Neutrophil (primary cell): ENCODE data around the gene XPO5.
A peak's percentile ranks its signal among the peaks of the same experiment; 100 is the strongest.

Experiments used
- H3K27ac ChIP-seq: fragments of 200-600 bp; sonication (generic); 2 replicates; pipeline ENCODE4 v1.5.1; 2016; ENCODE audit warnings: mild to moderate bottlenecking, moderate library complexity
- H3K27me3 ChIP-seq: fragments of 200-600 bp; sonication (generic); 2 replicates; pipeline ENCODE4 v1.6.0; 2016; ENCODE audit warnings: mild to moderate bottlenecking
- H3K36me3 ChIP-seq: fragments of 200-600 bp; sonication (generic); 2 replicates; pipeline ENCODE4 v1.5.1; 2017
- H3K4me1 ChIP-seq, 2 experiments: fragments of 200-600 bp in 1 of 2; sonication (generic) in 1 of 2; 1 replicate in 1 of 2; 2 replicates in 1 of 2; pipeline versions ENCODE4 v1.5.1 to v1.6.1; 2013 to 2016; ENCODE audit warnings: low read depth in 1 of 2, low read length in 1 of 2, mild to moderate bottlenecking in 1 of 2, moderate library complexity in 1 of 2; ENCODE audit not compliant: control insufficient read depth in 1 of 2, insufficient read depth in 1 of 2
- H3K4me3 ChIP-seq, 2 experiments: fragments of 200-600 bp in 1 of 2; sonication (generic) in 1 of 2; 1 replicate in 1 of 2; 2 replicates in 1 of 2; pipeline ENCODE4 v1.5.1; 2013 to 2016; ENCODE audit warnings: low read depth in 1 of 2, low read length in 1 of 2, mild to moderate bottlenecking in 1 of 2, moderate library complexity in 1 of 2
- H3K9me3 ChIP-seq: fragments of 200-600 bp; sonication (generic); 2 replicates; pipeline ENCODE4 v1.5.1; 2016
- TF ChIP-seq, protein P1 (sequence below): fragments of 200-600 bp; sonication (generic); IDR thresholded peaks from 2 replicates; pipeline ENCODE4 v1.5.1; 2016; ENCODE audit warnings: antibody characterized with exemption

The XPO5 gene

DNA sequence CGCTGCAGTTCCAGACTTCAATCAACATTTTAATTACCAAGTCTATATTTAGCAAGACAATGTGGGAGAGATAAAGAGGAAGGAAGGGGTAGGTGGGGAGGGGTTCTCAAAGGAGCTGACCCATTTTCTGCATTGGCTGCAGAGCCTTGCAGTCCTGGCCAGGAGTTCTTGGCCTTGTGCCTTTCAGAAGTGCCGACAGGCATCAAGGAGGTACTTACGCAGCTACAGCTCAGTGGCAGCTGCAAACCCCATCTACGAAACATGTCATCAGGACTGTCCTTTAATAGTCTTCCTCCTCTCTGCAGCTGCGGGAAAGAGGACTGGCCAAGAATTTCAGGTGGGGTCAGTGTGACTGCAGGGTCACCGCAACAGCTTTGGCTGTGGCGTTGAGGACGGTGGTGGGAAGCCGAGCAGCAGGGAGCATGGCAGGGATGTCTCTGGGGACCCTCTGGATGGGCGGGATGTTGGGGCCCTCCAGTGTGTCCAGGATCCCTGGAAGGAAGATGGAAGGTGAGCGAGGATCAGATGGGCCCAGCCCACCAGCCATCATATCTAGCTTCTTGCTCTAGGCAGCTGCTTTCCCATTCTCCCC lies 63.9 kb downstream of the XPO5 start:
- Histone ChIP-seq H3K9me3 (no peaks in the 10 kb centered on the region), H3K4me3 (no peak overlapping the region), H3K27ac (peak overlapping the region; percentile 27), H3K27me3 (peaks cover 38% of the 10 kb centered on the region), H3K36me3 (peaks cover 57% of the 10 kb centered on the region), H3K4me1 (peaks cover 37 to 40% of the 10 kb centered on the region in 2 experiments)
- TF ChIP-seq, protein P1, sequence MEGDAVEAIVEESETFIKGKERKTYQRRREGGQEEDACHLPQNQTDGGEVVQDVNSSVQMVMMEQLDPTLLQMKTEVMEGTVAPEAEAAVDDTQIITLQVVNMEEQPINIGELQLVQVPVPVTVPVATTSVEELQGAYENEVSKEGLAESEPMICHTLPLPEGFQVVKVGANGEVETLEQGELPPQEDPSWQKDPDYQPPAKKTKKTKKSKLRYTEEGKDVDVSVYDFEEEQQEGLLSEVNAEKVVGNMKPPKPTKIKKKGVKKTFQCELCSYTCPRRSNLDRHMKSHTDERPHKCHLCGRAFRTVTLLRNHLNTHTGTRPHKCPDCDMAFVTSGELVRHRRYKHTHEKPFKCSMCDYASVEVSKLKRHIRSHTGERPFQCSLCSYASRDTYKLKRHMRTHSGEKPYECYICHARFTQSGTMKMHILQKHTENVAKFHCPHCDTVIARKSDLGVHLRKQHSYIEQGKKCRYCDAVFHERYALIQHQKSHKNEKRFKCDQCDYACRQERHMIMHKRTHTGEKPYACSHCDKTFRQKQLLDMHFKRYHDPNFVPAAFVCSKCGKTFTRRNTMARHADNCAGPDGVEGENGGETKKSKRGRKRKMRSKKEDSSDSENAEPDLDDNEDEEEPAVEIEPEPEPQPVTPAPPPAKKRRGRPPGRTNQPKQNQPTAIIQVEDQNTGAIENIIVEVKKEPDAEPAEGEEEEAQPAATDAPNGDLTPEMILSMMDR: no peak

DNA sequence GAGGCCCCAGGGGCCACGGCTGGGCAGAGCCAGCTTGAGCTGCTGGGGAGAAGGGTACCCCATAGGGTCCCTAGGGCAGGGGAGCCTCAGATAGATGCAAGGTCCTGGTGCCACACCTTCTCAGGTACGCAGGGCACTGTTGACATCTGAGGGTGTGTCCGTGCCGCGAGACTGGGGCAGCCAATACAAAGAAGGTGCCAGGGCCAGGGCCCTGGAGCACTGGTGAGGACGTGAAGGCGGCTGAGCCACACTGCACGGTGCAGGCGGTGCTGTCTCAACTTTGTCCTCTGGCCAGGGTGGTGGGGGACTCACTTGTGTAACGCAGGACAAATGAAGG lies 65.0 kb downstream of the XPO5 start:
- peak overlapping the region in 1 of 2 experiments; percentile 80 for H3K4me3 ChIP-seq
- TF ChIP-seq, protein P1: no peak
- H3K9me3 ChIP-seq: no peaks in the 10 kb centered on the region
- peak overlapping the region; percentile 49 for H3K27ac ChIP-seq
- H3K36me3 ChIP-seq: peaks cover 57% of the 10 kb centered on the region
- peaks cover 40% of the 10 kb centered on the region for H3K27me3 ChIP-seq
- H3K4me1 ChIP-seq: peaks cover 30 to 37% of the 10 kb centered on the region in 2 experiments

DNA sequence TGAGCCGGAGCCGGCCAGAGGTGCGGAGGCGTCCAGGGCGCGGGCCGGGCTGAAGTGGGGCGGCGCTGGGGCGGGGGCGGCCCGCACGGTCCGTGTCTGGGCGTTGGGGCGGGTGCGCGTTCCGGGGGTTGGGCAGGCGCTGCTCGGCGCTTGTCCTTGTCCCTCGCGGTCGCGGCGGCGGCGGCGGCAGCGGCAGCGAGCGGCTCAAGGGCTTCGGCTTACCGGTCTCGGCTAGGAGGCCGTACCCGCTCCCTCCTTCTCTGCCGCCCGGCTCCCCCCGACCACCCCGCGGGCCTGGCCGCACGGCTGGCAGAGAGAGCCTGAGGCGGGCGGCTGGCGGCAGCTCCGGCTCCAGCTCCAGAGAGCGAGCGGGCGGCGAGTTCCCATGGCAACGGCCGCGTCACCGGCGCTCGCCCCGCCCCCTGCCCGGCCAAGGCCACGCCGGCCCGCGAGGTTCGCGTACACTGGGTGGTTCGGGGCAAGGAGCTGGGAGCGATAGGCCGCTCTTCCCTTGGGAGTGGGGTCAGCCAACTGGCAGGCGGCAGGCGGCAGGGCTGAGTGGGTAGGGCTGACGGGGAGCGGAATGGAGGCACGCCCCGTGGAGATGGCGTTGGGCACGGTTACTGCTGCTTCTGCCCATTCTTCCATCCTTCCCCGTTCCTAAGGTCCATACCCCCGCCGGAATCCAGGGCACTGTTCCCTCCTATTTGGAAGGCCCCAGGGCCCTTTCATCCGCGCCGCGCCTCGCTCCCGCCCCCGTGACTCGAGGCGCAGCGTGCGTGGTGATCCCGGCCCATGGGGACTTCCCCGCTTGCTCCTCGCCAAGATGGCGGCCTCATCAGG lies 65.6 kb downstream of the XPO5 start, which contains the start of gene LRRC73:
TSS of gene LRRC73 (minus strand) at position 363 of the 843 bp plus-strand sequence. CDS start 561 bp downstream, outside the sequence.
- Histone ChIP-seq H3K27ac (peak within 1 kb of the TSS; percentile 49), H3K9me3 (no peaks in the 10 kb centered on the region), H3K36me3 (peaks cover 57% of the 10 kb centered on the region), H3K4me3 (peak within 1 kb of the TSS; percentile 61 to 80), H3K27me3 (peaks cover 40% of the 10 kb centered on the region), H3K4me1 (peaks cover 24 to 31% of the 10 kb centered on the region in 2 experiments)
- TF ChIP-seq, protein P1: peak; percentile 36

DNA sequence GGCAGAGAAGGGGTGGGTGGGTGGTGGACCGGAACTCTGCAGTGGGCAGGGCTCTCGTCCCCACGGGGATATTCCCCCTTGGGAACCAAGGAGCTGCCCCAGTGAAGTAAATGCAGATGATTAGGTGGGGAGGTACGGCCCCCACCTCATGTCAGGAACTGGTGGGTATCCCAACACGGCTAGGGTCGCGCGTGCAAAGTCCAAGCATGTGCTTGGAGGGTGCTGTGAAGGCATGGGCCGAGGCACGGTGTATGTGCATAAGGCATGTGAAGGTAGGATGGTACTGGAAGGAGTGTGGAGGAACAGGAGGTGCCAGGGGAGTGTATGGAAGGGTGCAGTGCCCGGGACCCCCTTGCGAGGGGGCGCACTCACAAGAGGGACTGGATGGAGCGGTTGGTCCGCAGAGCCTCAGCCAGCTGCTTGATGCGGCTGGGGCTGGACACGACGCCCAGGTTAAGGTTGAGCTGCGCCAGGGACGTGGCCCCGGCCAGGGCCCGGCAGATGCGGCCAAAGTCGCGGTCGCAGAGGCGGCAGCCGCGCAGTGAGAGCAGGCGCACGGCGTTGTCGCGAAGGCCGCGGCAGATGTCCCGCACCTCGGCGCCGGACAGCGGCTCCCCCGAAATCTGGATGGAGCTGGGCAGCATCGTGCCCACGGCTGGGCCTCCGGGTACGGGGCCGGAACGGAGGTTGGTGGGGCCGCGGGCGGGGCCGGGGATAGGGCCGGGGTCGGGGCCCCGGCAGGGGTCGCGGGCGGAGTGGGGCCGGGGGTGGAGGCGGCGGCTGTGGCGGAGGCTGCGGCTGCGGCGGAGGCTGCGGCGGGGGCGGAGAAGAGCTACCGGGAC lies 66.5 kb downstream of the XPO5 start:
- Histone ChIP-seq H3K27me3 (peaks cover 40% of the 10 kb centered on the region), H3K27ac (peak overlapping the region; percentile 49), H3K4me3 (peak overlapping the region; percentile 61 to 80), H3K4me1 (peaks cover 15 to 24% of the 10 kb centered on the region in 2 experiments), H3K36me3 (peaks cover 57% of the 10 kb centered on the region), H3K9me3 (no peaks in the 10 kb centered on the region)
- TF ChIP-seq, protein P1: no peak

DNA sequence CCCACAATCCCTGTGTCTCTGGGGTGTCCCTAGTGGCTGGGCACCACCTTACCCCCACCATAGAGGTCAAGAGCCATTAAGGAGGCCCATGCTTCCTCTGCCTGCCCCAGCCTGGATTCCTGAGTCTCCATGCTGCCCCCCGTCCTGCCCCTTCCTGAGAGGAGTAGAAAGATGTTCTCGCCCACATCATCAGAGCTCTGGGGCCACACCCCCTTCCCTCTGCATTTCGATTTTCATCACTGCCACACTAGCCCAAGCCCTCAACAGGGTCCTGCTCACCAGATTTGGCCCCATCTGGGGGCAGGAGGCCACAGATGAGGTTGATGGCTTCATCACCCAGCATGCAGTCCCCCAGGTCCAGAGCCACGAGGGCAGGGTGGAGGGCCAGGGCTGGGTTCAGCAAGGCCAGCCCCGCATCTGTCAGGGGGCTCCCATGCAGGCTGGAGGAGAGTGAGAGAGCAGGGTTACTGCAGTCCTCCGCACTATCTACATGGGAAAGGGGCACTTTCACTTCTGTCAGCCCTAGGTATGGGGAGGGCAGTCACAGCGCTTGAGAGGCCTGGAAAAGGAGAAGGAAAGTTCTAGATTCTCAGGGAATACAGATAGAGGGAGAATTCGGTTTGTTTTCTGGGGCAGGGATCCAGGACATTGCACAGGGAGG lies 67.2 kb downstream of the XPO5 start:
- peaks cover 12 to 23% of the 10 kb centered on the region in 2 experiments for H3K4me1 ChIP-seq
- H3K36me3 ChIP-seq: peaks cover 56% of the 10 kb centered on the region
- no peak overlapping the region for H3K4me3 ChIP-seq

More for the DNA sequence above, 67.2 kb downstream of the XPO5 start:
- no peaks in the 10 kb centered on the region for H3K9me3 ChIP-seq
- H3K27ac ChIP-seq: no peak overlapping the region
- TF ChIP-seq, protein P1: no peak
- peaks cover 40% of the 10 kb centered on the region for H3K27me3 ChIP-seq
